ENCODE data around the gene PCDHA6. TPM values are rescaled to one million over a fixed set of nuclear protein-coding genes. Genes with fewer than 3 reads are reported as not detected.

The PCDHA6 gene
- total RNA-seq, 1 donor from 2014 or later = 20.2 TPM

DNA sequence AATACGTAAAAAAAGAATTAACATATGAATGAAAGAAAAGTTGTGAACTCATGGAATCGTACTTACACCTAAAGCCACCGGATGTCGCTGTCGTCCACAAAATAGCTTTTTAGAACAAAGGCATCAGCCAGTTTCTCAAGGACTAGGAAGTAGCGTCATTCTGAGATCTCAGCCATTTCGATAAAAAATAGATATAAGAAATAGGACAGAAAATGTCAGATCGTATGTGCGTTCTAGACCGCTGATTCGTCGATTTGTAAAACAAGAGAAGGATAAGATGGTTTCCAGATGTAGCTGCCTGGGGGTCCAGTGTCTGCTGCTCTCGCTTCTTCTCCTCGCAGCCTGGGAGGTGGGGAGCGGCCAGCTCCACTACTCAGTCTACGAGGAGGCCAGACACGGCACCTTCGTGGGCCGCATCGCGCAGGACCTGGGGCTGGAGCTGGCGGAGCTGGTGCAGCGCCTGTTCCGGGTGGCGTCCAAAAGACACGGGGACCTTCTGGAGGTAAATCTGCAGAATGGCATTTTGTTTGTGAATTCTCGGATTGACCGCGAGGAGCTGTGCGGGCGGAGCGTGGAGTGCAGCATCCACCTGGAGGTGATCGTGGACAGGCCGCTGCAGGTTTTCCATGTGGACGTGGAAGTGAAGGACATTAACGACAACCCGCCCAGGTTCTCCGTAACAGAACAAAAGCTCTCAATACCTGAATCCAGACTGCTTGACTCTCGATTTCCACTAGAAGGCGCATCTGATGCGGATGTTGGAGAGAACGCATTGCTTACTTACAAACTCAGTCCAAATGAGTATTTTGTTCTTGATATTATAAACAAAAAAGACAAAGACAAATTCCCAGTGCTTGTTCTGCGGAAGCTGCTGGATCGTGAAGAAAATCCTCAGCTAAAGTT lies 28.3 kb downstream of the PCDHA6 start, which contains the start of gene PCDHA10:
Gene PCDHA10 (plus strand): TSS at position 126 of the 903 bp plus-strand sequence. CDS start 152 bp downstream, at position 278.
- H3K9me3 Mint-ChIP-seq (ENCODE audit: unreplicated experiment) = peaks cover 23% of the 10 kb centered on the region
- H3K4me3 Mint-ChIP-seq (ENCODE audit: unreplicated experiment) = peak within 1 kb of the TSS; percentile 65
- peaks cover 25% of the 10 kb centered on the region for H3K36me3 Mint-ChIP-seq (ENCODE audit: unreplicated experiment)
- H3K27ac Mint-ChIP-seq (ENCODE audit: unreplicated experiment) = peak within 1 kb of the TSS; percentile 54
- TF ChIP-seq CTCF (IDR thresholded peaks at IDR 0.05) = peak; percentile 36
- no peak for DNase-seq (ENCODE audit: extremely low spot score, unreplicated experiment)
- H3K4me1 Mint-ChIP-seq (ENCODE audit: unreplicated experiment) = no peaks in the 10 kb centered on the region
- no peaks in the 10 kb centered on the region for H3K27me3 Mint-ChIP-seq (ENCODE audit: unreplicated experiment)

DNA sequence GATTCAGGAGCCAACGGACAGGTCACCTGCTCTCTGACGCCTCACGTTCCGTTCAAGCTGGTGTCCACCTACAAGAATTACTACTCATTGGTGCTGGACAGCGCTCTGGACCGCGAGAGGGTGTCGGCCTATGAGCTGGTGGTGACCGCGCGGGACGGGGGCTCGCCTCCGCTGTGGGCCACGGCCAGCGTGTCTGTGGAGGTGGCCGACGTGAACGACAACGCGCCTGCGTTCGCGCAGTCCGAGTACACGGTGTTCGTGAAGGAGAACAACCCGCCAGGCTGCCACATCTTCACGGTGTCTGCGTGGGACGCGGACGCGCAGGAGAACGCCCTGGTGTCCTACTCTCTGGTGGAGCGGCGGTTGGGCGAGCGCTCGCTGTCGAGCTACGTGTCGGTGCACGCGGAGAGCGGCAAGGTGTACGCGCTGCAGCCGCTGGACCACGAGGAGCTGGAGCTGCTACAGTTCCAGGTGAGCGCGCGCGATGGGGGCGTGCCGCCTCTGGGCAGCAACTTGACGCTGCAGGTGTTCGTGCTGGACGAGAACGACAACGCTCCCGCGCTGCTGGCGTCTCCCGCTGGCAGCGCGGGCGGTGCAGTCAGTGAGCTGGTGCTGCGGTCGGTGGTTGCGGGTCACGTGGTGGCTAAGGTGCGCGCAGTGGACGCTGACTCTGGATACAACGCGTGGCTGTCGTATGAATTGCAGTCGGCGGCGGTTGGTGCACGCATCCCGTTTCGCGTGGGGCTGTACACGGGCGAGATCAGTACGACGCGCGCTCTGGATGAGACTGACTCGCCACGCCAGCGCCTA lies 29.6 kb downstream of the PCDHA6 start:
- peak; percentile 79 for DNase-seq (ENCODE audit: extremely low spot score, unreplicated experiment)
- no peak for TF ChIP-seq CTCF (IDR thresholded peaks at IDR 0.05)
- H3K4me1 Mint-ChIP-seq (ENCODE audit: unreplicated experiment) = no peaks in the 10 kb centered on the region
- no peak overlapping the region for H3K27ac Mint-ChIP-seq (ENCODE audit: unreplicated experiment)
- H3K27me3 Mint-ChIP-seq (ENCODE audit: unreplicated experiment) = no peaks in the 10 kb centered on the region
- H3K9me3 Mint-ChIP-seq (ENCODE audit: unreplicated experiment) = peaks cover 29% of the 10 kb centered on the region
- peaks cover 31% of the 10 kb centered on the region for H3K36me3 Mint-ChIP-seq (ENCODE audit: unreplicated experiment)
- no peak overlapping the region for H3K4me3 Mint-ChIP-seq (ENCODE audit: unreplicated experiment)

DNA sequence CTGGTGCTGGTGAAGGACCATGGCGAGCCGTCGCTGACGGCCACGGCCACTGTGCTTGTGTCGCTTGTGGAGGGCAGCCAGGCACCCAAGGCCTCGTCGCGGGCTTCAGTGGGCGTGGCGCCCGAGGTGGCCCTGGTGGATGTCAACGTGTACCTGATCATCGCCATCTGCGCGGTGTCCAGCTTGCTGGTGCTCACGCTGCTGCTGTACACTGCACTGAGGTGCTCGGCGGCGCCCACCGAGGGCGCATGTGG lies 30.2 kb downstream of the PCDHA6 start:
- peaks cover 31% of the 10 kb centered on the region for H3K36me3 Mint-ChIP-seq (ENCODE audit: unreplicated experiment)
- TF ChIP-seq CTCF (IDR thresholded peaks at IDR 0.05) = no peak
- H3K27me3 Mint-ChIP-seq (ENCODE audit: unreplicated experiment) = no peaks in the 10 kb centered on the region
- H3K9me3 Mint-ChIP-seq (ENCODE audit: unreplicated experiment) = peaks cover 29% of the 10 kb centered on the region
- no peak overlapping the region for H3K4me3 Mint-ChIP-seq (ENCODE audit: unreplicated experiment)
- H3K4me1 Mint-ChIP-seq (ENCODE audit: unreplicated experiment) = no peaks in the 10 kb centered on the region
- no peak overlapping the region for H3K27ac Mint-ChIP-seq (ENCODE audit: unreplicated experiment)
- DNase-seq (ENCODE audit: extremely low spot score, unreplicated experiment) = peak; percentile 85

- no peaks in the 10 kb centered on the region for H3K27me3 Mint-ChIP-seq (ENCODE audit: unreplicated experiment)
- peaks cover 6% of the 10 kb centered on the region for H3K9me3 Mint-ChIP-seq (ENCODE audit: unreplicated experiment)
- H3K27ac Mint-ChIP-seq (ENCODE audit: unreplicated experiment) = no peak overlapping the region
- DNase-seq (ENCODE audit: extremely low spot score, unreplicated experiment) = peak; percentile 85
- H3K4me3 Mint-ChIP-seq (ENCODE audit: unreplicated experiment) = no peak overlapping the region
- peaks cover 20% of the 10 kb centered on the region for H3K36me3 Mint-ChIP-seq (ENCODE audit: unreplicated experiment)
- no peaks in the 10 kb centered on the region for H3K4me1 Mint-ChIP-seq (ENCODE audit: unreplicated experiment)
- TF ChIP-seq CTCF (IDR thresholded peaks at IDR 0.05) = no peak
These were observed 34.9 kb downstream of the PCDHA6 start for GRCh38 chr5:140862441-140863295.
